ENCODE measurements around the gene ATF3.

Gene ATF3

GRCh38 chr1:212586206-212587015 lies 22.1 kb upstream of the ATF3 start:
- DNase-seq (ENCODE audit: low spot score): no peak

GRCh38 chr1:212587016-212587887 lies 21.3 kb upstream of the ATF3 start:
- DNase-seq (ENCODE audit: low spot score): no peak

GRCh38 chr1:212587888-212588510 lies 20.6 kb upstream of the ATF3 start:
- no peak for DNase-seq (ENCODE audit: low spot score)

- DNase-seq (ENCODE audit: low spot score): no peak
Measured at GRCh38 chr1:212589446-212589845, 19.1 kb upstream of the ATF3 start.

GRCh38 chr1:212591922-212592321 lies 16.6 kb upstream of the ATF3 start:
- DNase-seq (ENCODE audit: low spot score): no peak

GRCh38 chr1:212593821-212594251 lies 14.7 kb upstream of the ATF3 start:
- peak; percentile 19 for DNase-seq (ENCODE audit: low spot score)

- no peak for DNase-seq (ENCODE audit: low spot score)
Measured at GRCh38 chr1:212594640-212595039, 13.9 kb upstream of the ATF3 start.

GRCh38 chr1:212595229-212595628 lies 13.3 kb upstream of the ATF3 start:
- DNase-seq (ENCODE audit: low spot score): no peak

- peak; percentile 99 for DNase-seq (ENCODE audit: low spot score)
Measured at GRCh38 chr1:212595787-212596714, 12.5 kb upstream of the ATF3 start.

- peak; percentile 17 for DNase-seq (ENCODE audit: low spot score)
Measured at GRCh38 chr1:212596798-212597197, 11.8 kb upstream of the ATF3 start.

- DNase-seq (ENCODE audit: low spot score): peak; percentile 72
Measured at GRCh38 chr1:212597487-212597886, 11.1 kb upstream of the ATF3 start.

- no peak for DNase-seq (ENCODE audit: low spot score)
Measured at GRCh38 chr1:212600071-212600915, 8.3 kb upstream of the ATF3 start.

GRCh38 chr1:212600980-212601379 lies 7.6 kb upstream of the ATF3 start:
- DNase-seq (ENCODE audit: low spot score): no peak

- no peak for DNase-seq (ENCODE audit: low spot score)
Measured at GRCh38 chr1:212601524-212601923, 7.0 kb upstream of the ATF3 start.

GRCh38 chr1:212605441-212606394 lies 2.8 kb upstream of the ATF3 start:
- no peak for DNase-seq (ENCODE audit: low spot score)

- peak; percentile 62 for DNase-seq (ENCODE audit: low spot score)
Measured at GRCh38 chr1:212606395-212607205, 2.0 kb upstream of the ATF3 start.

GRCh38 chr1:212607206-212607912 lies 1.2 kb upstream of the ATF3 start:
- peak; percentile 33 for DNase-seq (ENCODE audit: low spot score)

- no peak for DNase-seq (ENCODE audit: low spot score)
Measured at GRCh38 chr1:212607913-212608391, 609 bp upstream of the ATF3 start.
